NT2/D1 (cell line): ENCODE measurements around the gene NXPH1.

Experiments
- DNase-seq: peaks from one replicate; pipeline ENCODE4 v3.0.0-alpha.2; 2011; ENCODE audit warnings: low read depth, low spot score
- H3K27me3 ChIP-seq: 2 replicates; pipeline ENCODE4 v1.6.0; 2011; ENCODE audit warnings: mild to moderate bottlenecking; ENCODE audit not compliant: insufficient read length, insufficient read depth
- H3K36me3 ChIP-seq: 2 replicates; pipeline ENCODE4 v1.6.1; 2011; ENCODE audit warnings: mild to moderate bottlenecking, low read length, mixed read lengths; ENCODE audit not compliant: insufficient read depth, insufficient read length
- H3K4me1 ChIP-seq: 2 replicates; pipeline ENCODE4 v1.5.1; 2011; ENCODE audit not compliant: insufficient read depth, insufficient read length
- H3K4me3 ChIP-seq: 2 replicates; pipeline ENCODE4 v1.5.1; 2011; ENCODE audit warnings: low read depth; ENCODE audit not compliant: insufficient read length
- H3K9ac ChIP-seq: 2 replicates; pipeline ENCODE4 v1.6.0; 2011; ENCODE audit warnings: low read depth; ENCODE audit not compliant: insufficient read length
- H3K9me3 ChIP-seq: 2 replicates; pipeline ENCODE4 v1.5.1; 2011; ENCODE audit warnings: mild to moderate bottlenecking, low read length; ENCODE audit not compliant: insufficient read depth
- SUZ12 ChIP-seq: IDR thresholded peaks from 2 replicates; pipeline ENCODE4 v1.6.1; 2011; ENCODE audit not compliant: insufficient read length, insufficient read depth; ENCODE audit errors: extremely low read depth
- YY1 ChIP-seq: IDR thresholded peaks from 2 replicates; pipeline ENCODE4 v1.6.1; 2011; ENCODE audit not compliant: insufficient read length, insufficient read depth
- ZNF274 ChIP-seq: IDR thresholded peaks from 2 replicates; pipeline ENCODE4 v1.6.1; 2011; ENCODE audit warnings: mild to moderate bottlenecking, low read depth, low read length

The NXPH1 gene

DNA sequence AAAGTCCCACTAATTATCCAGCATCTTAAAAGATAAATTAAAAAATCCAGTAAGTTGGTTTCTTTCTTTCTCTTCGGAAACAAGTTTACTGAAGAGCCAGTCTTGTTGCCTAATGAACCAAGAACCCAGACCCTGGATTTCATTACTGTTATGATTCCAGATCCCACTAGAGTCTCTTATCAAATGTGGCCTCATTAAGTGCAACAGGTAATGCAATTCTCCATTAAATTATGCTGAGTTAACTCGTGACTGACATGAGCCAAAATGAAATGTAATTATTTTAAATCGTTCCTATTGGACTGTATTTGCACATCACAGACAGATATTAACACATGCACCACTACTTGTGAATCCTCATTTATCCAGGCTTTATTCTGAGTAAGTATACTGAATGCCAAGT is 115.6 kb downstream of the NXPH1 start:
- H3K9ac ChIP-seq: no peak overlapping the region
- DNase-seq: no peak
- no peaks in the 10 kb centered on the region for H3K4me1 ChIP-seq
- H3K36me3 ChIP-seq: no peaks in the 10 kb centered on the region
- TF ChIP-seq YY1 (no peak), SUZ12 (no peak), ZNF274 (no peak)
- no peaks in the 10 kb centered on the region for H3K27me3 ChIP-seq
- H3K4me3 ChIP-seq: no peak overlapping the region
- H3K9me3 ChIP-seq: no peaks in the 10 kb centered on the region

GRCh38 chr7:8560501-8560900 is 127.1 kb downstream of the NXPH1 start:
- H3K9ac ChIP-seq: no peak overlapping the region
- H3K4me1 ChIP-seq: no peaks in the 10 kb centered on the region
- no peak for DNase-seq
- H3K27me3 ChIP-seq: no peaks in the 10 kb centered on the region
- H3K36me3 ChIP-seq: no peaks in the 10 kb centered on the region
- no peaks in the 10 kb centered on the region for H3K9me3 ChIP-seq
- H3K4me3 ChIP-seq: no peak overlapping the region
- no peak for TF ChIP-seq ZNF274
- no peak for TF ChIP-seq YY1
- no peak for TF ChIP-seq SUZ12

DNA sequence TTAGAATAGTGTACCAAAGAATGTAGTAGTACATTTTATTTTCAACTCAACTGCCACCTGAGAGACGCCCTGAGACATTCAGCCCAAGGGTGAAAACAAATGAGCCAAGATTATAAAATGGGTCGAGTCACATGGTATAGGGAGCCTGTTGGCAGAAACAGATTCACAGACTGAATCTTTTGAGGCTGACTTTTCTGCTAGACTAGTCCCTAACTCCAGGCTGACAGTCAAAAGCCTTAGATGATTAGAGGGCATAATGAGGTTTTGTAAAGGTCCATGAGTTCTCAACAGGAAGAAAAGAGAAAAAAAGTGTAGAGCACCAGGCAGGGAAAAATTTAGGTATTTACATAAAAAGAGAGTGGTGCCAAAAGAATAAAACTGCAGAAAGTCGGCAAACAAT is 128.0 kb downstream of the NXPH1 start:
- H3K4me3 ChIP-seq: no peak overlapping the region
- DNase-seq: no peak
- no peaks in the 10 kb centered on the region for H3K9me3 ChIP-seq
- H3K27me3 ChIP-seq: no peaks in the 10 kb centered on the region
- H3K36me3 ChIP-seq: no peaks in the 10 kb centered on the region
- no peak overlapping the region for H3K9ac ChIP-seq
- H3K4me1 ChIP-seq: no peaks in the 10 kb centered on the region
- TF ChIP-seq ZNF274: no peak
- TF ChIP-seq SUZ12: no peak
- no peak for TF ChIP-seq YY1

- Histone ChIP-seq H3K4me1 (no peaks in the 10 kb centered on the region), H3K36me3 (no peaks in the 10 kb centered on the region), H3K4me3 (no peak overlapping the region), H3K9me3 (no peaks in the 10 kb centered on the region), H3K27me3 (no peaks in the 10 kb centered on the region), H3K9ac (no peak overlapping the region)
- no peak for TF ChIP-seq ZNF274
- no peak for TF ChIP-seq SUZ12
- no peak for TF ChIP-seq YY1
- DNase-seq: no peak
Measured at GRCh38 chr7:8564281-8564680, 130.9 kb downstream of the NXPH1 start.

DNA sequence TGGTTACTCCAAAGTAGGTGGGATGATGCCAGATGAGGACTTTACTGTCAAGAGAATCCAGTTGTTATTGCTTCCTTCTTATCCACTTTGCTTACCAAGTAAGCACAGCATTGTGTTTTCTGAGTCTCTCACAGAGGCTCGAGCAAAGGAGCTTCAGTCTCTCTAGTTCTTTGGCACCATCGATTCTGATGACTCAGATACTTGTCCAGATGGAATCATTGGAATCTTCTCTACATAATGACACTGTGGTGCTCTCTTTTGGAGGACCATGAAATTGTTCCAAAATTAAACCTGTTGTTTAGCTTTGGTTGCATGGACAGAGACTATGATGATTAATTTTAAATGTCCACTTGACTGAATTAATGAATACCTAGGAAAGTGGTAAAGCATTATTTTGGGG is 132.6 kb downstream of the NXPH1 start:
- no peak overlapping the region for H3K4me3 ChIP-seq
- no peaks in the 10 kb centered on the region for H3K36me3 ChIP-seq
- TF ChIP-seq ZNF274 (no peak), SUZ12 (no peak), YY1 (no peak)
- no peaks in the 10 kb centered on the region for H3K27me3 ChIP-seq
- no peak for DNase-seq
- H3K9me3 ChIP-seq: no peaks in the 10 kb centered on the region
- H3K4me1 ChIP-seq: no peaks in the 10 kb centered on the region
- H3K9ac ChIP-seq: no peak overlapping the region

DNA sequence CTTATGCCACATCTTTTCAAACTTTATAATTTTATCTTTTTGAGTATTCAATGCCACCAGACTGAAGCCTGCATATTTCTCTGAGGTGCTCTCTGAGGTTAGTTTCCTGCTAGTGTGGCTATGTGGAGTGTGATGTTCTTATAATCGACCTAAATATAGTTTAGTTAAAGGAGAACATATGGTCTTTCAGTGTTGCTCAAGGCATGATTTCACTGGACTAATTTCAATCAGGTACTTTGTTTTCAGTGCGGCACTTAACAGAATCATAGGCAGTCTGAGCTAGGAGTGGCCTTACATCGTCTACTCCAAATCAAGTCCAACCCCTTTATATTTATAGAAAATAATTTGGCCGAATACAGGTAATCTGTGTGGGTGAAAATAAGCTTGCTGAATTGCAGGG is 134.2 kb downstream of the NXPH1 start:
- no peaks in the 10 kb centered on the region for H3K27me3 ChIP-seq
- no peaks in the 10 kb centered on the region for H3K9me3 ChIP-seq
- no peak overlapping the region for H3K4me3 ChIP-seq
- TF ChIP-seq SUZ12 (no peak), ZNF274 (no peak), YY1 (no peak)
- DNase-seq: no peak
- H3K4me1 ChIP-seq: no peaks in the 10 kb centered on the region
- H3K9ac ChIP-seq: no peak overlapping the region
- no peaks in the 10 kb centered on the region for H3K36me3 ChIP-seq

DNA sequence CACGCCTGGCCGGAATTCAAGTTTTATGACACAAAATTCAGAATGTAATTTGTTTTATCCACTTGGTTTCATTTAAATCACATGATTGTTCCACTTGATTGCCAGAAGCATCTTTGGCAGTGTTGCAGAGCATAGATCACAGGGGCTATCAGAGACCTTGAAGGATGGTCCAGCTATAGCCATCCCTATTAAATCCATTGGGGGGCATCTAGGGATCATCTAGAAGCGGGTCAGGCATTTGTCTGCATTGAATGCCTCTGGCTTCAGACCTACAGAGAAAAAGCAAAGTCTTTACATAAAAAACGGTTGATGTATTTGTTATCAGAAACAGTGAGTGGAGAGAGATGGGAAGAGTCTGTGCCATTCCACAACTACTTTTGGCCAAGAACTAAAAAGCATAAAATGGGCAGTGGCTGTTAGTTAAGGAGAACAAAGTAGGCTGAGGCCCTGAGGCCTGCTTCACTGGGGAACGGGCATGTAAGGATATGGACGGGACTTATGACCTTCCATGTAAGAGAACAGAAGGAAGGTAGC is 146.3 kb downstream of the NXPH1 start:
- Histone ChIP-seq H3K27me3 (no peaks in the 10 kb centered on the region), H3K4me1 (no peaks in the 10 kb centered on the region), H3K9ac (no peak overlapping the region), H3K36me3 (no peaks in the 10 kb centered on the region), H3K4me3 (no peak overlapping the region), H3K9me3 (no peaks in the 10 kb centered on the region)
- DNase-seq: no peak
- TF ChIP-seq YY1 (no peak), ZNF274 (no peak), SUZ12 (no peak)
